22Rv1 (cell line): ENCODE results near the gene FIS1.
"Not testable (repeated sequence)": the region's sequence is repeated elsewhere in the genome, so short reads cannot be mapped to it uniquely, and the experiment has no call there.

Source experiments
- H3K27ac ChIP-seq: fragments of 450-650 bp; 2 replicates; pipeline ENCODE4 v1.5.1; 2017
- CTCF ChIP-seq: fragments of 450-650 bp; IDR thresholded peaks from 2 replicates; pipeline ENCODE4 v1.5.1; 2017; ENCODE audit warnings: mild to moderate bottlenecking
- ZFX ChIP-seq: fragments of 450-650 bp; IDR thresholded peaks from 2 replicates; pipeline ENCODE4 v1.6.1; 2017; ENCODE audit warnings: antibody characterized with exemption, borderline replicate concordance

The FIS1 gene

GRCh38 chr7:101202603-101202918 lies 42.3 kb downstream of the FIS1 start:
- TF ChIP-seq ZFX (no peak), CTCF (no peak)
- no peak overlapping the region for H3K27ac ChIP-seq

- TF ChIP-seq ZFX (no peak), CTCF (no peak)
- H3K27ac ChIP-seq: no peak overlapping the region
Measured at GRCh38 chr7:101201695-101202602, 42.9 kb downstream of the FIS1 start.

- no peak for TF ChIP-seq CTCF
- TF ChIP-seq ZFX: no peak
- no peak within 1 kb of the TSS for H3K27ac ChIP-seq
Measured at GRCh38 chr7:101200862-101201599, 43.9 kb downstream of the FIS1 start, which contains the start of gene MOGAT3. TSS of gene MOGAT3 (minus strand) at chr7:101201036. CDS start at chr7:101200854, 182 bp downstream.

GRCh38 chr7:101200504-101200861 lies 44.4 kb downstream of the FIS1 start:
- no peak overlapping the region for H3K27ac ChIP-seq
- TF ChIP-seq CTCF (no peak), ZFX (no peak)

- not testable (repeated sequence) for H3K27ac ChIP-seq
Measured at GRCh38 chr7:101199522-101199921, 45.4 kb downstream of the FIS1 start.

GRCh38 chr7:101198476-101198875 lies 46.4 kb downstream of the FIS1 start:
- no peak for TF ChIP-seq CTCF
- no peak for TF ChIP-seq ZFX
- no peak overlapping the region for H3K27ac ChIP-seq

- TF ChIP-seq CTCF (no peak), ZFX (no peak)
- H3K27ac ChIP-seq: no peak overlapping the region
Measured at GRCh38 chr7:101197991-101198390, 46.9 kb downstream of the FIS1 start.
